Mesothelial cell of epicardium (in vitro differentiated cells): ENCODE measurements around the gene IFT25. TPM values are rescaled to one million over a fixed set of nuclear protein-coding genes. Genes with fewer than 3 reads are reported as not detected.
"Not testable (repeated sequence)": the region's sequence is repeated elsewhere in the genome, so short reads cannot be mapped to it uniquely, and the experiment has no call there.

Experiments used
- DNase-seq, 2 experiments: peaks; one replicate each; pipeline ENCODE4 v3.0.0; 2021; ENCODE audit warnings: low spot score in 2 of 2; ENCODE audit not compliant: unreplicated experiment in 2 of 2
- H3K27ac Mint-ChIP-seq: 2 replicates; pipeline ENCODE4 v1.8.0; 2021; ENCODE audit warnings: mixed read lengths
- H3K27me3 Mint-ChIP-seq: 2 replicates; pipeline ENCODE4 v1.8.0; 2021; ENCODE audit warnings: low read depth, mixed read lengths
- H3K36me3 Mint-ChIP-seq: 2 replicates; pipeline ENCODE4 v1.8.0; 2021; ENCODE audit warnings: mixed read lengths
- H3K4me1 Mint-ChIP-seq: 2 replicates; pipeline ENCODE4 v1.8.0; 2021; ENCODE audit warnings: mixed read lengths
- H3K4me3 Mint-ChIP-seq: 2 replicates; pipeline ENCODE4 v1.8.0; 2021; ENCODE audit warnings: mild to moderate bottlenecking, moderate library complexity, mixed read lengths
- H3K9me3 Mint-ChIP-seq: 2 replicates; pipeline ENCODE4 v1.8.0; 2021; ENCODE audit warnings: mixed read lengths
- CTCF ChIP-seq: fragments of 200-600 bp; sonication (generic); IDR thresholded peaks from one replicate; pipeline ENCODE4 v1.5.0; 2021; ENCODE audit warnings: antibody characterized with exemption; ENCODE audit not compliant: unreplicated experiment
- total RNA-seq: library from RNA; stranded (reverse); gene quantifications from 3 replicates; pipeline ENCODE4 v1.2.1, GENCODE V29; 2021

Gene IFT25
- total RNA-seq, 1 donor from 2014 or later: 36.8 TPM

- Mint-ChIP-seq H3K4me1 (no peaks in the 10 kb centered on the region), H3K4me3 (no peak overlapping the region), H3K27me3 (no peaks in the 10 kb centered on the region), H3K27ac (no peak overlapping the region), H3K9me3 (no peaks in the 10 kb centered on the region), H3K36me3 (peaks cover 46% of the 10 kb centered on the region)
- DNase-seq: no peak
- TF ChIP-seq CTCF: no peak
Observed at GRCh38 chr1:53971718-53972117, 26.2 kb upstream of the IFT25 start.

GRCh38 chr1:53969323-53969722 is 23.8 kb upstream of the IFT25 start:
- not testable (repeated sequence) for H3K4me3 Mint-ChIP-seq, H3K4me1 Mint-ChIP-seq, H3K27me3 Mint-ChIP-seq, H3K27ac Mint-ChIP-seq, DNase-seq, H3K9me3 Mint-ChIP-seq
- peaks cover 42% of the 10 kb centered on the region for H3K36me3 Mint-ChIP-seq

- DNase-seq: no peak
- Mint-ChIP-seq H3K36me3 (peaks cover 41% of the 10 kb centered on the region), H3K4me3 (no peak overlapping the region), H3K9me3 (no peaks in the 10 kb centered on the region), H3K27me3 (no peaks in the 10 kb centered on the region), H3K27ac (no peak overlapping the region), H3K4me1 (peaks cover 9% of the 10 kb centered on the region)
- TF ChIP-seq CTCF: no peak
Observed at GRCh38 chr1:53968125-53968513, 22.6 kb upstream of the IFT25 start.

- TF ChIP-seq CTCF: no peak
- no peaks in the 10 kb centered on the region for H3K9me3 Mint-ChIP-seq
- no peaks in the 10 kb centered on the region for H3K27me3 Mint-ChIP-seq
- peaks cover 40% of the 10 kb centered on the region for H3K36me3 Mint-ChIP-seq
- H3K27ac Mint-ChIP-seq: peak overlapping the region; percentile 44
- H3K4me1 Mint-ChIP-seq: peaks cover 9% of the 10 kb centered on the region
- DNase-seq: no peak
- H3K4me3 Mint-ChIP-seq: no peak overlapping the region
Observed at GRCh38 chr1:53967409-53968124, 22.1 kb upstream of the IFT25 start.

- Mint-ChIP-seq H3K4me3 (no peak overlapping the region), H3K9me3 (no peaks in the 10 kb centered on the region), H3K27ac (no peak overlapping the region), H3K4me1 (peaks cover 9% of the 10 kb centered on the region), H3K36me3 (peaks cover 44% of the 10 kb centered on the region), H3K27me3 (no peaks in the 10 kb centered on the region)
- no peak for DNase-seq
- no peak for TF ChIP-seq CTCF
Observed at GRCh38 chr1:53966794-53967193, 21.3 kb upstream of the IFT25 start.

GRCh38 chr1:53964109-53964508 is 18.6 kb upstream of the IFT25 start:
- no peak for DNase-seq
- TF ChIP-seq CTCF: no peak
- H3K9me3 Mint-ChIP-seq: no peaks in the 10 kb centered on the region
- peaks cover 40% of the 10 kb centered on the region for H3K36me3 Mint-ChIP-seq
- no peak overlapping the region for H3K4me3 Mint-ChIP-seq
- H3K4me1 Mint-ChIP-seq: peaks cover 9% of the 10 kb centered on the region
- peak overlapping the region; percentile 33 for H3K27ac Mint-ChIP-seq
- H3K27me3 Mint-ChIP-seq: no peaks in the 10 kb centered on the region
